ENCODE measurements around the gene REXO4.

GRCh38 chr9:133375116-133375723, 42.6 kb downstream of the REXO4 start:
- TF ChIP-seq FOXJ3 (CRISPR knock-in tag; IDR thresholded peaks at IDR 0.05): no peak
- TF ChIP-seq, protein P1, sequence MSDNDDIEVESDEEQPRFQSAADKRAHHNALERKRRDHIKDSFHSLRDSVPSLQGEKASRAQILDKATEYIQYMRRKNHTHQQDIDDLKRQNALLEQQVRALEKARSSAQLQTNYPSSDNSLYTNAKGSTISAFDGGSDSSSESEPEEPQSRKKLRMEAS (IDR thresholded peaks at IDR 0.05; ENCODE audit: low read depth): no peak
- no peak for TF ChIP-seq POLR2AphosphoS5 (IDR thresholded peaks at IDR 0.05; ENCODE audit: low read depth, low read length)
- TF ChIP-seq SMC3 (IDR thresholded peaks at IDR 0.05; ENCODE audit: low read depth, low read length): no peak
- no peak for TF ChIP-seq JUND (IDR thresholded peaks at IDR 0.05)
- TF ChIP-seq, protein P2, sequence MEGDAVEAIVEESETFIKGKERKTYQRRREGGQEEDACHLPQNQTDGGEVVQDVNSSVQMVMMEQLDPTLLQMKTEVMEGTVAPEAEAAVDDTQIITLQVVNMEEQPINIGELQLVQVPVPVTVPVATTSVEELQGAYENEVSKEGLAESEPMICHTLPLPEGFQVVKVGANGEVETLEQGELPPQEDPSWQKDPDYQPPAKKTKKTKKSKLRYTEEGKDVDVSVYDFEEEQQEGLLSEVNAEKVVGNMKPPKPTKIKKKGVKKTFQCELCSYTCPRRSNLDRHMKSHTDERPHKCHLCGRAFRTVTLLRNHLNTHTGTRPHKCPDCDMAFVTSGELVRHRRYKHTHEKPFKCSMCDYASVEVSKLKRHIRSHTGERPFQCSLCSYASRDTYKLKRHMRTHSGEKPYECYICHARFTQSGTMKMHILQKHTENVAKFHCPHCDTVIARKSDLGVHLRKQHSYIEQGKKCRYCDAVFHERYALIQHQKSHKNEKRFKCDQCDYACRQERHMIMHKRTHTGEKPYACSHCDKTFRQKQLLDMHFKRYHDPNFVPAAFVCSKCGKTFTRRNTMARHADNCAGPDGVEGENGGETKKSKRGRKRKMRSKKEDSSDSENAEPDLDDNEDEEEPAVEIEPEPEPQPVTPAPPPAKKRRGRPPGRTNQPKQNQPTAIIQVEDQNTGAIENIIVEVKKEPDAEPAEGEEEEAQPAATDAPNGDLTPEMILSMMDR (IDR thresholded peaks at IDR 0.05): peak; percentile 29; the same call in 1 of the 2 replicates
- TF ChIP-seq TAF1 (IDR thresholded peaks at IDR 0.05; ENCODE audit: borderline replicate concordance, low read depth, low read length): no peak; the same call in 1 of the 2 replicates
